H1 (cell line): ENCODE results near the gene FMO3. TPM values are rescaled to one million over a fixed set of nuclear protein-coding genes. Genes with fewer than 3 reads are reported as not detected.

Experiments
- CTCF ChIA-PET: fragments of 300-600 bp; sonication (Branson Sonifier 250); formaldehyde crosslinking; loops from one replicate; lab custom pipeline; 2021; ENCODE audit not compliant: partially characterized antibody; lab: Charles Lee
- POLR2A ChIA-PET: fragments of 300-600 bp; sonication (Branson Sonifier 250); formaldehyde crosslinking; loops from one replicate; lab custom pipeline; 2021; ENCODE audit warnings: inconsistent platforms; ENCODE audit not compliant: partially characterized antibody; lab: Charles Lee
- DNase-seq, 2 experiments: peaks; one replicate each; pipeline versions ENCODE4 v3.0.0 to v3.0.0-alpha.2; 2010 to 2022; ENCODE audit warnings: low spot score in 2 of 2, low read depth in 1 of 2, mixed read lengths in 1 of 2
- FAIRE-seq: peaks from 2 replicates; lab custom pipeline; 2011; peaks lifted over from hg19 to GRCh38; lab: Jason Lieb, UNC
- H2AFZ ChIP-seq: 2 replicates; pipeline ENCODE4 v1.8.1; 2012; ENCODE audit warnings: low read length, inconsistent platforms
- H2AK5ac ChIP-seq: 2 replicates; pipeline ENCODE4 v1.6.1; 2013; ENCODE audit warnings: low read depth, low read length
- H2BK120ac ChIP-seq: replicated peaks from 2 replicates; pipeline ENCODE3; 2013; ENCODE audit warnings: low read depth, low read length, inconsistent platforms
- H2BK12ac ChIP-seq: 2 replicates; pipeline ENCODE4 v1.6.1; 2013; ENCODE audit warnings: low read depth, low read length
- H2BK15ac ChIP-seq: 2 replicates; pipeline ENCODE4 v1.6.1; 2013; ENCODE audit warnings: low read length
- H2BK20ac ChIP-seq: 2 replicates; pipeline ENCODE4 v1.6.1; 2013; ENCODE audit warnings: low read length
- H2BK5ac ChIP-seq: 2 replicates; pipeline ENCODE4 v1.6.1; 2013; ENCODE audit warnings: low read depth, low read length
- H3K14ac ChIP-seq: 2 replicates; pipeline ENCODE4 v1.6.1; 2013; ENCODE audit warnings: inconsistent platforms; ENCODE audit not compliant: insufficient read length
- H3K18ac ChIP-seq: 2 replicates; pipeline ENCODE4 v1.6.1; 2013; ENCODE audit warnings: low read length; ENCODE audit errors: extremely low read depth
- H3K23ac ChIP-seq: 2 replicates; pipeline ENCODE4 v1.6.1; 2013; ENCODE audit warnings: inconsistent platforms; ENCODE audit not compliant: insufficient read length
- H3K23me2 ChIP-seq: 2 replicates; pipeline ENCODE4 v1.6.1; 2013; ENCODE audit warnings: low read depth, low read length
- H3K27ac ChIP-seq: 2 replicates; pipeline ENCODE4 v1.6.1; 2011; ENCODE audit warnings: low read depth, low read length, inconsistent platforms
- H3K27me3 ChIP-seq, 4 experiments: replicated peaks in 1 of 4; 1 replicate in 1 of 4; 2 replicates in 3 of 4; pipeline versions ENCODE4 v1.6.1 to v1.8.1; 2011 to 2013; ENCODE audit warnings: low read length in 3 of 4, mild to moderate bottlenecking in 3 of 4, inconsistent platforms in 2 of 4, mixed read lengths in 2 of 4, moderate library complexity in 1 of 4; ENCODE audit not compliant: control insufficient read depth in 3 of 4, insufficient read depth in 3 of 4; ENCODE audit errors: extremely low read depth in 1 of 4
- H3K36me3 ChIP-seq, 4 experiments: 2 replicates each; pipeline versions ENCODE4 v1.6.1 to v1.8.1; 2011 to 2013; ENCODE audit warnings: mild to moderate bottlenecking in 4 of 4, low read length in 3 of 4, moderate library complexity in 2 of 4, control low read depth in 1 of 4, inconsistent platforms in 1 of 4; ENCODE audit not compliant: insufficient read depth in 4 of 4, control insufficient read depth in 2 of 4
- H3K4ac ChIP-seq: replicated peaks from 2 replicates; pipeline ENCODE3; 2013; ENCODE audit warnings: low read length, low read depth, mixed read lengths, inconsistent platforms; ENCODE audit not compliant: insufficient read length
- H3K4me1 ChIP-seq, 4 experiments: replicated peaks in 1 of 4; 1 replicate in 1 of 4; 2 replicates in 3 of 4; pipeline versions ENCODE4 v1.6.1 to v1.8.1; 2011 to 2013; ENCODE audit warnings: low read length in 3 of 4, inconsistent platforms in 2 of 4, mixed read lengths in 1 of 4; ENCODE audit not compliant: insufficient read depth in 4 of 4, control insufficient read depth in 3 of 4
- H3K4me2 ChIP-seq, 2 experiments: 2 replicates each; pipeline versions ENCODE4 v1.6.1 to v1.8.1; 2011 to 2013; ENCODE audit warnings: low read depth in 2 of 2, low read length in 2 of 2, control low read depth in 1 of 2, inconsistent platforms in 1 of 2, mild to moderate bottlenecking in 1 of 2; ENCODE audit not compliant: insufficient read depth in 1 of 2
- H3K4me3 ChIP-seq, 4 experiments: fragments of 200-600, 300-600 bp in 1 of 4; sonication (generic), shearing (Covaris generic), sonication (Bioruptor Twin) in 1 of 4; 2 replicates each; pipeline versions ENCODE4 v1.5.1 to v1.8.1; 2011 to 2016; ENCODE audit warnings: low read length in 4 of 4, low read depth in 3 of 4, control low read depth in 2 of 4, inconsistent platforms in 2 of 4, mild to moderate bottlenecking in 2 of 4, mixed read lengths in 1 of 4, moderate library complexity in 1 of 4; ENCODE audit not compliant: insufficient read depth in 2 of 4; ENCODE audit errors: extremely low read depth in 1 of 4
- H3K56ac ChIP-seq: replicated peaks from 2 replicates; pipeline ENCODE3; 2013; ENCODE audit warnings: low read depth, mild to moderate bottlenecking, mixed read lengths, low read length, inconsistent platforms; ENCODE audit not compliant: insufficient read length
- H3K79me1 ChIP-seq: 2 replicates; pipeline ENCODE4 v1.6.1; 2013; ENCODE audit warnings: low read depth, low read length, control low read depth
- H3K79me2 ChIP-seq, 2 experiments: 2 replicates each; pipeline versions ENCODE4 v1.6.1 to v1.8.1; 2012 to 2013; ENCODE audit warnings: low read length in 2 of 2, mild to moderate bottlenecking in 2 of 2, inconsistent platforms in 1 of 2; ENCODE audit not compliant: insufficient read depth in 2 of 2, control insufficient read depth in 1 of 2
- H3K9ac ChIP-seq, 4 experiments: replicated peaks in 1 of 4; 1 replicate in 1 of 4; 2 replicates in 3 of 4; pipeline versions ENCODE4 v1.6.1 to v1.8.1; 2011 to 2013; ENCODE audit warnings: low read depth in 3 of 4, low read length in 3 of 4, control low read depth in 2 of 4, mild to moderate bottlenecking in 2 of 4, moderate library complexity in 2 of 4, inconsistent platforms in 1 of 4; ENCODE audit errors: extremely low read depth in 1 of 4
- H3K9me3 ChIP-seq, 2 experiments: 2 replicates each; pipeline versions ENCODE4 v1.6.1 to v1.8.1; 2012 to 2013; ENCODE audit warnings: mild to moderate bottlenecking in 2 of 2, moderate library complexity in 2 of 2, control low read depth in 1 of 2, inconsistent platforms in 1 of 2, low read depth in 1 of 2, low read length in 1 of 2, mixed read lengths in 1 of 2; ENCODE audit not compliant: insufficient read depth in 2 of 2
- H4K20me1 ChIP-seq, 2 experiments: replicated peaks in 1 of 2; 2 replicates each; pipeline versions ENCODE3 to v1.8.1; 2011 to 2013; ENCODE audit warnings: inconsistent platforms in 2 of 2, low read length in 2 of 2, mild to moderate bottlenecking in 1 of 2; ENCODE audit not compliant: insufficient read depth in 2 of 2, control insufficient read depth in 1 of 2
- H4K5ac ChIP-seq: 2 replicates; pipeline ENCODE4 v1.6.1; 2013; ENCODE audit warnings: low read length, low read depth, mixed read lengths, inconsistent platforms; ENCODE audit not compliant: insufficient read length
- H4K8ac ChIP-seq: 2 replicates; pipeline ENCODE4 v1.8.0; 2013; ENCODE audit warnings: mild to moderate bottlenecking, moderate library complexity, low read length, inconsistent platforms; ENCODE audit not compliant: insufficient read depth; ENCODE audit errors: extremely low read depth
- H4K91ac ChIP-seq: replicated peaks from 2 replicates; pipeline ENCODE3; 2013; ENCODE audit warnings: low read length, mixed read lengths, inconsistent platforms; ENCODE audit not compliant: insufficient read length
- TEAD4 ChIP-seq: IDR thresholded peaks from 2 replicates; pipeline ENCODE4 v1.6.1; 2012; ENCODE audit warnings: low read depth, low read length, inconsistent platforms, mixed read lengths
- WGBS, 2 experiments: shearing (Covaris generic) in 1 of 2; methylation state at CpG; one replicate each; pipeline versions ENCODE4 v1.1.6 to v1.1.7; 2013 to 2015; ENCODE audit warnings: low lambda C conversion rate in 2 of 2, mixed read lengths in 2 of 2, inconsistent platforms in 1 of 2, low coverage in 1 of 2, missing lambda C conversion rate in 1 of 2; ENCODE audit not compliant: insufficient replicate concordance in 2 of 2, insufficient coverage in 1 of 2, insufficient read length in 1 of 2; ENCODE audit errors: extremely low coverage in 1 of 2, missing lambda C conversion rate in 1 of 2; 5-methylcytosine and 5-hydroxymethylcytosine counted together
- polyA plus RNA-seq, 7 experiments: library from polyadenylated mRNA; depleted of rRNA in 3 of 7; stranded (reverse) in 5 of 7; unstranded in 2 of 7; fragments of >200 nt in 5 of 7; fragments of 200-250 nt in 2 of 7; gene quantifications; 1 replicate in 5 of 7; 2 replicates in 1 of 7; 4 replicates in 1 of 7; pipeline versions ENCODE4 v1.2.1 to v1.2.3, GENCODE V29; 2011 to 2013; ENCODE audit warnings: missing spikeins in 2 of 7, mixed read lengths in 2 of 7
- total RNA-seq: library from RNA; stranded (reverse); fragmentation: NEBNext Ultra II Directional; extraction: Animal tissue kit (Norgen Biotek cat#: 25700); gene quantifications from 2 replicates; pipeline ENCODE4 v1.2.1, GENCODE V29; 2021

FMO3 gene
- total and polyA plus RNA-seq, 2 of the 8 experiments (the other 6 are each of a cell fraction or from before 2014, with no cell fraction given), result not detected

GRCh38 chr1:171103862-171104261, 13.2 kb downstream of the FMO3 start:
- no peaks in the 10 kb centered on the region for H3K27me3 ChIP-seq
- H3K79me1 ChIP-seq, result no peaks in the 10 kb centered on the region
- TF ChIP-seq TEAD4, result no peak
- H4K20me1 ChIP-seq, result no peaks in the 10 kb centered on the region
- H2AK5ac ChIP-seq, result no peak overlapping the region
- no peaks in the 10 kb centered on the region for H3K36me3 ChIP-seq
- no peaks in the 10 kb centered on the region for H3K4me1 ChIP-seq
- DNase-seq (no peak), FAIRE-seq (no peak)
- no peaks in the 10 kb centered on the region for H3K9me3 ChIP-seq
- H4K5ac ChIP-seq, result no peak overlapping the region
- H2BK120ac ChIP-seq, result no peak overlapping the region
- no peaks in the 10 kb centered on the region for H3K79me2 ChIP-seq
- H3K56ac ChIP-seq, result no peak overlapping the region
- H3K23me2 ChIP-seq, result no peaks in the 10 kb centered on the region
- no peak overlapping the region for H2BK5ac ChIP-seq
- no peak overlapping the region for H3K9ac ChIP-seq
- no peak overlapping the region for H3K4ac ChIP-seq
- H2AFZ ChIP-seq, result no peak overlapping the region
- WGBS, 2 experiments, result 100% methylated on average over 1 of the region's 1 CpG; no CpG with 5 or more reads in 1 of the 2 experiments
- POLR2A ChIA-PET, result no interaction called here
- H4K91ac ChIP-seq, result no peak overlapping the region
- H3K23ac ChIP-seq, result no peak overlapping the region
- no peak overlapping the region for H3K18ac ChIP-seq
- no peak overlapping the region for H2BK15ac ChIP-seq
- no peak overlapping the region for H2BK12ac ChIP-seq
- no peak overlapping the region for H3K27ac ChIP-seq
- H3K14ac ChIP-seq, result no peak overlapping the region
- CTCF ChIA-PET, result no interaction called here
- no peak overlapping the region for H4K8ac ChIP-seq
- H3K4me2 ChIP-seq, result no peak overlapping the region
- no peak overlapping the region for H3K4me3 ChIP-seq
- no peak overlapping the region for H2BK20ac ChIP-seq
